ENCODE data around the gene CDH23. TPM values are rescaled to one million over a fixed set of nuclear protein-coding genes. Genes with fewer than 3 reads are reported as not detected.

The CDH23 gene
- total RNA-seq, 2 donors from 2014 or later = 3.9 to 74.8 TPM

DNA sequence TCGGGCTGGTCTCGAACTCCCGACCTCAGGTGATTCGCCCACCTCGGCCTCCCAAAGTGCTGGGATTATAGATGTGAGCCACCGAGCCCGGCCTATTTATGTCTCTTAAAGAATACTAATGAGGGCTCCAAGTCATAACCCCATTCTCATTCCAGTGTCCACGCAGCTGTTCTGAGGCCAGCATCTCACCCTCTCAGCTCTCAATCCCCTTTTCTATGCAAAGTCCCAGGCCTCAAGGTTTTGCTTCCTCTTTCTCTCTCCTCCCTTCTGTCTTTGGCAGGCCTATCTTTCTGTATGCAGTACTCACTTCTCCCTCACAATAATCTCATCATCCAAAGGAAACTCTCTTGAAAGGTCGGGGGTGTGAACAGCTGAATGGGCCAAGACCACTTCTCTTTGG, 404.6 kb downstream of the CDH23 start:
- intact Hi-C loops (cut with DNase I) = no loop called here
- no peak for DNase-seq (ENCODE audit: low spot score)
- no peak overlapping the region for H3K4me3 ChIP-seq
- TF ChIP-seq POLR2A (IDR thresholded peaks at IDR 0.05) (no peak), POLR2AphosphoS5 (IDR thresholded peaks at IDR 0.05) (no peak)
- TF ChIP-seq, protein P1, sequence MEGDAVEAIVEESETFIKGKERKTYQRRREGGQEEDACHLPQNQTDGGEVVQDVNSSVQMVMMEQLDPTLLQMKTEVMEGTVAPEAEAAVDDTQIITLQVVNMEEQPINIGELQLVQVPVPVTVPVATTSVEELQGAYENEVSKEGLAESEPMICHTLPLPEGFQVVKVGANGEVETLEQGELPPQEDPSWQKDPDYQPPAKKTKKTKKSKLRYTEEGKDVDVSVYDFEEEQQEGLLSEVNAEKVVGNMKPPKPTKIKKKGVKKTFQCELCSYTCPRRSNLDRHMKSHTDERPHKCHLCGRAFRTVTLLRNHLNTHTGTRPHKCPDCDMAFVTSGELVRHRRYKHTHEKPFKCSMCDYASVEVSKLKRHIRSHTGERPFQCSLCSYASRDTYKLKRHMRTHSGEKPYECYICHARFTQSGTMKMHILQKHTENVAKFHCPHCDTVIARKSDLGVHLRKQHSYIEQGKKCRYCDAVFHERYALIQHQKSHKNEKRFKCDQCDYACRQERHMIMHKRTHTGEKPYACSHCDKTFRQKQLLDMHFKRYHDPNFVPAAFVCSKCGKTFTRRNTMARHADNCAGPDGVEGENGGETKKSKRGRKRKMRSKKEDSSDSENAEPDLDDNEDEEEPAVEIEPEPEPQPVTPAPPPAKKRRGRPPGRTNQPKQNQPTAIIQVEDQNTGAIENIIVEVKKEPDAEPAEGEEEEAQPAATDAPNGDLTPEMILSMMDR (IDR thresholded peaks at IDR 0.05) = no peak
- no peaks in the 10 kb centered on the region for H3K9me3 ChIP-seq
- H3K27ac ChIP-seq = no peak overlapping the region
- no peaks in the 10 kb centered on the region for H3K27me3 ChIP-seq (replicated peaks; ENCODE audit: insufficient read depth)
- 91% methylated on average over 9 of the region's 9 CpGs for WGBS
- H3K36me3 ChIP-seq = no peaks in the 10 kb centered on the region
- H3K4me1 ChIP-seq (replicated peaks) = no peaks in the 10 kb centered on the region

DNA sequence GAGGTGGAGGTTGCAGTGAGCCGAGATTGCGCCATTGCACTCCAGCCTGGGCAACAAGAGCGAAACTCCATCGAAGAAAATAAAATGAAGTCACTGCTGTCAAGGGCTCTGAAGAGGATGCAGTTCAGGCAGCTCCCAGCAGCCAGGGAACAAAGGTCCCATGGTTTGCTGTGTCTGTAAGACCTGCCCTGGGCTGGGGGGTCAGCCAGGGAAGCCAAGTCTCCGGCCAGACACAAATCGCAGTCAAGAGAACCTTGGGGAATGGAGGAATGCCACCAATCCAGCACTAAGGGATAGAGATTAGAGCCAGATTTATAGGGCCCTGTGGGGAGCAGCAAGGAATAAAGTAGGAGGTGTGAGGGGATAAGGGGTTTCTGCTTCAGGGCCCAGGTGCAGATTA, 405.5 kb downstream of the CDH23 start:
- H3K9me3 ChIP-seq = no peaks in the 10 kb centered on the region
- H3K4me1 ChIP-seq (replicated peaks) = no peaks in the 10 kb centered on the region
- 88% methylated on average over 6 of the region's 6 CpGs for WGBS
- no peak for TF ChIP-seq POLR2A (IDR thresholded peaks at IDR 0.05)
- TF ChIP-seq, protein P1 (IDR thresholded peaks at IDR 0.05) = no peak
- TF ChIP-seq POLR2AphosphoS5 (IDR thresholded peaks at IDR 0.05) = no peak
- no peaks in the 10 kb centered on the region for H3K27me3 ChIP-seq (replicated peaks; ENCODE audit: insufficient read depth)
- DNase-seq (ENCODE audit: low spot score) = no peak
- no peaks in the 10 kb centered on the region for H3K36me3 ChIP-seq
- H3K4me3 ChIP-seq = no peak overlapping the region
- intact Hi-C loops (cut with DNase I) = no loop called here
- no peak overlapping the region for H3K27ac ChIP-seq

DNA sequence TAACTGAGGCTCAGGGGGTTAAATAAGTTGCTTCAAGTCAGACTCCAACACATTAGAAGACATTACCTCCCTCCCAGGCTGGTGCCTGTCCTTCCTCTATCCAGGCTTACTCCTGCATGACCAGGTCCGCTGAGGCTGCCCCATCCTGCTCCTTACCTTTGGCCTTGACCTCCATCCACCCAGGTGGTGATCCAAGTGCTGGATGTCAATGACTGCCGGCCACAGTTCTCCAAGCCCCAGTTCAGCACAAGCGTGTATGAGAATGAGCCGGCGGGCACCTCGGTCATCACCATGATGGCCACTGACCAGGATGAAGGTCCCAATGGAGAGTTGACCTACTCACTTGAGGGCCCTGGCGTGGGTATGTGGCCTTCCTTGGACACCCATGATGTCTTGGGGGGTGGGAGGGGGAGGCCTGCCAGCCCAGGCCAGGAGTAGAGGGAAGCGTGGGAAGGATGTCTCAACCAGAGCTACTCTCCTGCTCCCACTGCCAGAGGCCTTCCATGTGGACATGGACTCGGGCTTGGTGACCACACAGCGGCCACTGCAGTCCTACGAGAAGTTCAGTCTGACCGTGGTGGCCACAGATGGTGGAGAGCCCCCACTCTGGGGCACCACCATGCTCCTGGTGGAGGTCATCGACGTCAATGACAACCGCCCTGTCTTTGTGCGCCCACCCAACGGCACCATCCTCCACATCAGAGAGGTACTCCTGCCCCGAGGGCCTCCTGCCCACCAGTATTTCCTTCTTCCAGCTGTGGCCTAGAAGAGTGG, 406.2 kb downstream of the CDH23 start:
- no peak for DNase-seq (ENCODE audit: low spot score)
- Histone ChIP-seq H3K27ac (no peak overlapping the region), H3K36me3 (no peaks in the 10 kb centered on the region), H3K27me3 (replicated peaks; ENCODE audit: insufficient read depth) (no peaks in the 10 kb centered on the region), H3K9me3 (no peaks in the 10 kb centered on the region), H3K4me3 (no peak overlapping the region), H3K4me1 (replicated peaks) (no peaks in the 10 kb centered on the region)
- intact Hi-C loops (cut with DNase I) = no loop called here
- 87% methylated on average over 17 of the region's 18 CpGs for WGBS
- TF ChIP-seq POLR2AphosphoS5 (IDR thresholded peaks at IDR 0.05) (no peak), POLR2A (IDR thresholded peaks at IDR 0.05) (no peak)
- TF ChIP-seq, protein P1 (IDR thresholded peaks at IDR 0.05) = no peak

DNA sequence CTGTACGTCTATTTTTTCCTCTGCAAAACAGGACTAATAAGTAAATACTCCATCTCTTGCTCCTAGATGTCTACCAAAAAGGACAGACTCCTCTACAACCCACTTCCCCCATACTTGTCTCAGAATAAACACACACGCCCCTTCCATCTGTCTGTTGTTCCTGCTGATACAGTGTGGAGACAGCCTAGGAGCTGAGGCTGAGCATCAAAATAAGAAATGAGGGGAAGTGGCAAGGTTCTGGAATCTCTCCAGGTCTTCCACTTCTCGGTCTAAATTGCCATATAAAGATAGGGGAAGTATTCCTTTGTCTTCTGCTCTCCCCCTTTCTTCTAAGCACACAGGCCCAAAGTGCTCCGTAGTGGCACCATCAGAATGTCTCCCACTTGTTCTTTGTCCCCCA, 407.4 kb downstream of the CDH23 start:
- DNase-seq (ENCODE audit: low spot score) = no peak
- no peaks in the 10 kb centered on the region for H3K27me3 ChIP-seq (replicated peaks; ENCODE audit: insufficient read depth)
- H3K27ac ChIP-seq = no peak overlapping the region
- H3K36me3 ChIP-seq = no peaks in the 10 kb centered on the region
- WGBS = 35% methylated on average over 4 of the region's 4 CpGs
- TF ChIP-seq, protein P1 (IDR thresholded peaks at IDR 0.05) = no peak
- no peak for TF ChIP-seq POLR2A (IDR thresholded peaks at IDR 0.05)
- TF ChIP-seq POLR2AphosphoS5 (IDR thresholded peaks at IDR 0.05) = no peak
- H3K4me3 ChIP-seq = no peak overlapping the region
- intact Hi-C loops (cut with DNase I) = no loop called here
- no peaks in the 10 kb centered on the region for H3K4me1 ChIP-seq (replicated peaks)
- H3K9me3 ChIP-seq = no peaks in the 10 kb centered on the region
